ENCODE data around the gene CRYL1.

GRCh38 chr13:20550799-20551198 lies 25.1 kb upstream of the CRYL1 start:
- TF ChIP-seq, protein P1, sequence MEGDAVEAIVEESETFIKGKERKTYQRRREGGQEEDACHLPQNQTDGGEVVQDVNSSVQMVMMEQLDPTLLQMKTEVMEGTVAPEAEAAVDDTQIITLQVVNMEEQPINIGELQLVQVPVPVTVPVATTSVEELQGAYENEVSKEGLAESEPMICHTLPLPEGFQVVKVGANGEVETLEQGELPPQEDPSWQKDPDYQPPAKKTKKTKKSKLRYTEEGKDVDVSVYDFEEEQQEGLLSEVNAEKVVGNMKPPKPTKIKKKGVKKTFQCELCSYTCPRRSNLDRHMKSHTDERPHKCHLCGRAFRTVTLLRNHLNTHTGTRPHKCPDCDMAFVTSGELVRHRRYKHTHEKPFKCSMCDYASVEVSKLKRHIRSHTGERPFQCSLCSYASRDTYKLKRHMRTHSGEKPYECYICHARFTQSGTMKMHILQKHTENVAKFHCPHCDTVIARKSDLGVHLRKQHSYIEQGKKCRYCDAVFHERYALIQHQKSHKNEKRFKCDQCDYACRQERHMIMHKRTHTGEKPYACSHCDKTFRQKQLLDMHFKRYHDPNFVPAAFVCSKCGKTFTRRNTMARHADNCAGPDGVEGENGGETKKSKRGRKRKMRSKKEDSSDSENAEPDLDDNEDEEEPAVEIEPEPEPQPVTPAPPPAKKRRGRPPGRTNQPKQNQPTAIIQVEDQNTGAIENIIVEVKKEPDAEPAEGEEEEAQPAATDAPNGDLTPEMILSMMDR (IDR thresholded peaks at IDR 0.05) = no peak
- TF ChIP-seq POLR2A (IDR thresholded peaks at IDR 0.05) = no peak

All from vagina (tissue), 2 donors.